GM13977 (cell line): ENCODE results near the gene SYMPK.

Experiments used
- DNase-seq: peaks from one replicate; pipeline ENCODE4 v3.0.0; 2012; ENCODE audit warnings: low spot score
- in situ Hi-C: fragments of 300-500 bp; cut with MboI; formaldehyde crosslinking; loops from one replicate; pipeline ENCODE4 v1.12.0; 2022; ENCODE audit warnings: low sequenced_read_pairs, low pct_unique_long_range_greater_than_20kb, mixed read lengths, inconsistent platforms; ENCODE audit not compliant: unreplicated experiment
- TF ChIP-seq, protein P1 (sequence below): IDR thresholded peaks from 2 replicates; pipeline ENCODE4 v1.5.1; 2012; ENCODE audit warnings: mild to moderate bottlenecking, control low read depth; ENCODE audit not compliant: insufficient read depth; ENCODE audit errors: extremely low read depth, missing control alignments

Gene SYMPK

GRCh38 chr19:45785781-45786532, 77.0 kb downstream of the SYMPK start:
- DNase-seq: no peak
- in situ Hi-C loops: no loop called here
- TF ChIP-seq, protein P1, sequence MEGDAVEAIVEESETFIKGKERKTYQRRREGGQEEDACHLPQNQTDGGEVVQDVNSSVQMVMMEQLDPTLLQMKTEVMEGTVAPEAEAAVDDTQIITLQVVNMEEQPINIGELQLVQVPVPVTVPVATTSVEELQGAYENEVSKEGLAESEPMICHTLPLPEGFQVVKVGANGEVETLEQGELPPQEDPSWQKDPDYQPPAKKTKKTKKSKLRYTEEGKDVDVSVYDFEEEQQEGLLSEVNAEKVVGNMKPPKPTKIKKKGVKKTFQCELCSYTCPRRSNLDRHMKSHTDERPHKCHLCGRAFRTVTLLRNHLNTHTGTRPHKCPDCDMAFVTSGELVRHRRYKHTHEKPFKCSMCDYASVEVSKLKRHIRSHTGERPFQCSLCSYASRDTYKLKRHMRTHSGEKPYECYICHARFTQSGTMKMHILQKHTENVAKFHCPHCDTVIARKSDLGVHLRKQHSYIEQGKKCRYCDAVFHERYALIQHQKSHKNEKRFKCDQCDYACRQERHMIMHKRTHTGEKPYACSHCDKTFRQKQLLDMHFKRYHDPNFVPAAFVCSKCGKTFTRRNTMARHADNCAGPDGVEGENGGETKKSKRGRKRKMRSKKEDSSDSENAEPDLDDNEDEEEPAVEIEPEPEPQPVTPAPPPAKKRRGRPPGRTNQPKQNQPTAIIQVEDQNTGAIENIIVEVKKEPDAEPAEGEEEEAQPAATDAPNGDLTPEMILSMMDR: no peak

DNA sequence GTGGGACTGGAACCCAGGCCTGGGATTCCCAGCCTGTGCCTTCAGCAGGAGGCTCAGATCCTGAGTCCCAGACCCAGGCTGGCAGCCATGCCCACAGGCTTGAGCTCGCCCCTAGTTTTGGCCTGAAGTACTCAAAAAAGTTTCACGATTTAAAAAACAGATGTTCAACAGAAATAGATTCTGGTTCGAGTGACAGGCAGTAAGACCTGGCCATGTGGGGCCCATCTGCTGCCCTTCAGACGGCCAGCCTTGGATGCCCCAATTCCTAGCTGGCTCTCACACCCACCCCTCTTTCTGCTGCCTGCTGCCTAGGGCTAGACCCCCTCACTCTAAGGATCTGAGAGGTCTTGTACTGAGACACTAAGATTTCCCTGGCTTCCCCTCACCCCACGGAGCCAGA, 77.8 kb downstream of the SYMPK start:
- TF ChIP-seq, protein P1: no peak
- in situ Hi-C loops: no loop called here

GRCh38 chr19:45784096-45784495, 78.9 kb downstream of the SYMPK start:
- in situ Hi-C loops: no loop called here
- DNase-seq: no peak
- TF ChIP-seq, protein P1: no peak

More for the DNA sequence above, 77.8 kb downstream of the SYMPK start:
- no peak for DNase-seq

GRCh38 chr19:45782820-45783785, 79.8 kb downstream of the SYMPK start:
- DNase-seq: no peak
- TF ChIP-seq, protein P1: no peak
- in situ Hi-C loops: no loop called here

GRCh38 chr19:45782162-45782691, 80.7 kb downstream of the SYMPK start, which contains the start of gene DMPK:
DMPK (minus strand) TSS chr19:45782490; CDS start chr19:45782352, 138 bp downstream.
- DNase-seq: no peak
- in situ Hi-C loops: no loop called here
- TF ChIP-seq, protein P1: no peak

- no peak for DNase-seq
- in situ Hi-C loops: no loop called here
- TF ChIP-seq, protein P1: no peak
These were observed 81.5 kb downstream of the SYMPK start for GRCh38 chr19:45781214-45782161.
